T-helper 1 cell treated with Interleukin-12 subunit alpha and Interleukin-12 subunit beta and Interleukin-4 antibody, amounts not matched to agents 30 ng/mL and 1 ng/mL, for 36 hours (primary cell): ENCODE results near the gene NPTX2. TPM values are rescaled to one million over a fixed set of nuclear protein-coding genes. Genes with fewer than 3 reads are reported as not detected.

ENCODE experiments used
- intact Hi-C: fragments of 100-400 bp; cut with micrococcal nuclease; formaldehyde crosslinking; loops from one replicate; pipeline ENCODE4 v1.15.1; 2024
- total RNA-seq: library from RNA; stranded (reverse); gene quantifications from 2 replicates; pipeline ENCODE4 v1.2.3, GENCODE V29; 2022

NPTX2 gene
- total RNA-seq, 1 donor from 2014 or later, result not detected

GRCh38 chr7:98653601-98654310 is 36.7 kb downstream of the NPTX2 start:
- intact Hi-C loops, result no loop called here

DNA sequence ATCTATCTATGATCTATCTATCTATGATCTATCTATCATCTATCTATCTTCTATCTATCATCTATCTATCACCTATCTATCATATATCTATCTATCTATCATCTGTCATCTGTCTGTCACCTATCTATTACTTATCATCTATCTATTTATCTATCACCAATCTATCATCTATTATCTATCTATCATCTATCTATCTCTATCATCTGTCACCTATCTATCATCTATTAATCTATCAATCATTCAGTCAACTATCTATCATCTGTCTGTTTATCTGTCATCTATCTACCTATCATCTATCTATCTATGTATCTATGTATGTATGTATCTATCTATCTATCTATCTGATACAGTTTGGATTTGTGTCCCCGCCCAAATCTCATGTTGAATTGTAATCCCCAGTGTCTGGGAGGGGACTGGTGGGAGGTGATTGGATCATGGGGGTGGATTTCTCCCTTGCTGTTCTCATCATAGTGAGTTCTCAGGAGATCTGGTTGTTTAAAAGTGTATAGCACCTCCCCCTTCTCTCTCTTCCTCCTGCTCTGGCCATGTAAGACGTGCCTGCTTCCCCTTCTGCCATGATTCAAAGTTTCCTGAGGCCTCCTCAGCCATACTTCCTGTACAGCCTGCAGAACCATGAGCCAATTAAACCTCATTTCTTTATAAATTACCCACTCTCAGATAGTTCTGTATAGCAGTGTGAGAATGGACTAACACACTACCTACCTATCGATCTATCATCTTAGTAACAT is 37.6 kb downstream of the NPTX2 start:
- intact Hi-C loops, result no loop called here

GRCh38 chr7:98655611-98656010 is 38.5 kb downstream of the NPTX2 start:
- intact Hi-C loops, result no loop called here

- intact Hi-C loops, result no loop called here
These were observed 39.8 kb downstream of the NPTX2 start for GRCh38 chr7:98656899-98657298.

DNA sequence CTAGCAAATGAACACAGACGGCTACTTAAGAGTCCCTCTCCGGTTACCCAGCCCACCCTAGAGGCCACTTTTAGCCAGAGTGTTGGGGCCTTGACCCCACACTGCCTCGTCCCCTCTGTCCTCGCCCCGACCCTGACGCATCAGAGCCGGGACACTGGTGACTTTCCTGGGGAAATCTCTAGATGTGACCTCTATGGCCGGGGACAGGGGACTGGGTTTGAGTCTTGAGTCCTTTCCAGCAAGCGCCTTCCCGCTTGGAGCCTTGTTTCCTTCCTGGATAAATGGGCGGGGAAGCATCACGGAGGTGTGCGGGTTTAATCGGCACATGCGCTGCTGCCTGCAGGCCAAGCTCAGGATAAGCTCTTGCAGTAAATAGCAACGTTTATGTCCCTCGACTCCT is 40.7 kb downstream of the NPTX2 start:
- intact Hi-C loops, result no loop called here

DNA sequence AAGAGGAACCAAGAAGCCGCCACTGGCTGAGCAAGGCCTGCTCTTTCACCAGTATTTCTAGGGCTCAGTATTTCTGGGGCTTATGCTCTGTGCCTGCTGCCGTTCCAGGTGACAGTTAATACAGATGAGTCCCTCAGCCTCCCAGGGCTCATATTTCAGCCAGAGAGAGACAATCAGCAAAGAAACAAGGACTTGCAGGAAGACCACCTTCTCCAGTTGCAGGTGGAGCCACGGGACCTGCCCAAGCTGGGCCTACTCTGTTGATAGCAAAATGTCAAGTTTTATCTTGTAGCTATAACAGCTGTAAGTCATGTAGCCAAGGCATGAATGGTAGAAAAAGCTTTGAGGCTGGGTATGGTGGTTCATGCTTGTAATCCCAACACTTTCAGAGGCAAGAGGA is 42.7 kb downstream of the NPTX2 start:
- intact Hi-C loops, result no loop called here

GRCh38 chr7:98661607-98662006 is 44.5 kb downstream of the NPTX2 start:
- intact Hi-C loops, result no loop called here

DNA sequence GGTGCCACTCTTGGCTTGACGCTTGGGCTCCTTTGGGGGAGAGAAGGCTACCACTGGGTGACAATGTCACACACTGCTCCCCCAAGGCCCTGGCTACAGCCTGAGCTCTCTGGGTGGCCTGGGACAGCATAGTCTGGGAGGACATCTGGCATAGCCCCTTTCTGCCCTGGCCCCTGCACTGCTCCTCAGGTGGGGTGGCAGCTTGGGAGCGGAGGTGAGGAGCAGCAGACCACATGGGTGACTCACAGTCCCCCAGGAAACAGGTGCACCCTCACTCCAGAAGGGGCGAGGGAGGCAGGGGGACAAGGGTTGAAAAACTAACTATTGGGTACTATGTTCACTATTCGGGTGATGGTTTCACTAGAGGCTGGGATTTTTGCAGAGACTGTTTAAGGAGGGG is 45.2 kb downstream of the NPTX2 start:
- intact Hi-C loops, result no loop called here

- intact Hi-C loops, result no loop called here
These were observed 47.8 kb downstream of the NPTX2 start for GRCh38 chr7:98664882-98665281.

DNA sequence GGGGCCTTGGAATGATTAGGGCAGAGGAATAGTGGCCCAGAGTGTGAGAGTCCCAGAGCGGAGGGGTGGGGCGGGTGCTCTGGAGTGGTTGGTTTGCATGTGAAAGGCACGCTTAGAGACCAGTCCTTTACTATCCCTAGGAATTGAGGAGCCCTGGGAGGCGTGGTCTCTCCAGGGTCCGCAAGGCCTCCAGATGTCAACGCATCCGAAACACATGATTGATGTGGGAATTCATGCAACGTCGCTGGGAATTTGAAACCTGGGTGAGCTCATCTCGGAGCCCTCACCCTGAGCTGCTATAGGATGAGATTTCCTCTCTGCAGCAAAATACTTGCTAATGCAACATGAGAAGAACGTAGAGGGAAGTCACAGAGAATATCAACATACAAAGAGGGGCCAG is 51.2 kb downstream of the NPTX2 start:
- intact Hi-C loops, result no loop called here

DNA sequence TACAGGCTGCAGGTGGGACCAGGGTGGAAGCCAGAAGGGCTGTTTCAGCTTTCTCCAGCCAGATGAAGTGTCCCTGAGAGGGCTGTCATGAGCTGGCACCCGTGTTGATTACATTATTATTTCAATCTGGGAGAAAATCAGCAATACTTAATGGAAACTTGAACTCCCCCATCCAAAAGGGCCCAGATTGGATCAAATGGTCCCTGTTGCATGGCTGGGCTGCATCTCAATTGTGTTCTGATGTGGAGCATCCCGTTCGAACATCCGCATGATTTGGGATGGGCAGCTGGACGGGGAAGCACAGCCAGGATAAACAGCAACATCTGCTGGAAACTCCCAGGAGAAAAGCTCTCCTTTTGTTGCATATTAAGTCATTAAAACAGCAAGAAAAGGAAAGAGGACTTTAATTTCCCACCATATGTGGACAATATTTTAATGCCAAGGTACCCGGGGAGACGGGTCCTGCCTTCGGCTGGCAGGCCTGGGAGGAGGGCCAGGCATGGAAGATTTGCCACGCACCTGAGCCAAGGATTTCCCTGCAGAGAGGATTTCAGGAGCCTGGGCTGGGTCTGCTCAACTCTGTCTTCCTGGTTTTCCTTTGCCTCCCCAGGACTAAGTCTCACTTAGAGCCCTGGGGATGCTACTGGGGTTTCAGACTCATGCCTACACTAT is 52.4 kb downstream of the NPTX2 start:
- intact Hi-C loops, result no loop called here

GRCh38 chr7:98670186-98670585 is 53.1 kb downstream of the NPTX2 start:
- intact Hi-C loops, result no loop called here

DNA sequence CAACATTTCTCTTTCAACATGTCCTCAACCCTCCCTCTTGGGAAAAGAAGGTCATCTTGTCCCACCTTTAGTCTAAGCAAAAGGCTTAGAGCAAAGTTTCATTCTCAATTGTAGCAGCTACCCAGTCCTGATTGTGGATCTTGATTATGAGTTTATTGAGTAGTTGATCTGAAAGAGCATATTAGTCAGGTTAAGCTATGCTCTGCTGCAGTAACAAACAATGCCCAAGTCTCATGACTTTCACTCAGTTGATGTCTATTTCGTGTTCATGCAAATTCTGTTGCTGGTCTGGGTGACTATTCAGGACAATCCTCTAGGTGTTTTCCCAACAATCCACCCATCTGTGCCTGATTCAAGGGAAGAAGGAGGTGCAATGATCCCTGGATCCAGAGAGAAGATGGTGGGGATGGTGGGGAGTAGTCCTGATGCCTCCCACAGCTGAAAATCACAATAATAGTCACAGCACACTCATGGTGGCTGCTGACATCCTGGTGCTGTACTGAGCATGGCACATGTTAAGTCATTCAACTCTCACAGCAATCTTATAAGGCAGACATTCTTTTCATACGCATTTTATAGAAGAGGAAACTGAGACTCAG is 54.7 kb downstream of the NPTX2 start:
- intact Hi-C loops, result no loop called here

- intact Hi-C loops, result no loop called here
These were observed 57.4 kb downstream of the NPTX2 start for GRCh38 chr7:98674461-98674860.

DNA sequence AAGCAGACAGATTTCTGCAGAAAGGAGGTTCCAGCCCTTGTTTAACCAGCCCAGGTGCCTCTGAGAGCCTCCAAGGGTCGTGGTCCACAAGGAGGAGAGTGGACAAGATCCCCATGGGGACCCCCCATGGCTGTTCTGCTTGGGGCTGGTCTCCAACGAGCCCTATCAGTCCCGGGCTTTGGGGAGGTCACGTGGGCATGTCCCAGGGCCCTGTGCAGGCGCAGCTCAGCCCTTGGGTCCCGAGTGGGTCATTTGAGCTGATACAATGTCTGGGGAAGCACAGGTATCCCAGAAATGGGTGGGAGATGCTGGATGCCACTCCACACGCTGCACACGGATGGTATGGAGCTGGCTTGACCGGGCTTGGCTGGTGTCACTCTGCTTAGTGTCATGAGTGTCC is 57.8 kb downstream of the NPTX2 start:
- intact Hi-C loops, result no loop called here

GRCh38 chr7:98678215-98678614 is 61.1 kb downstream of the NPTX2 start:
- intact Hi-C loops, result no loop called here

Other genes with a start within 250 kb of the NPTX2 start
- gene BAIAP2L1, start 216.2 kb upstream of the NPTX2 start, total RNA-seq, result 1.1 and 1.5 TPM in 2 replicates